Prostate gland (tissue), 2 donors: ENCODE results near the gene SLC44A5. TPM values are rescaled to one million over a fixed set of nuclear protein-coding genes. Genes with fewer than 3 reads are reported as not detected.
"Not testable (repeated sequence)": the region's sequence is repeated elsewhere in the genome, so short reads cannot be mapped to it uniquely, and the experiment has no call there.

Source experiments
- DNase-seq: peaks from one replicate; pipeline ENCODE4 v3.0.0-alpha.2; 2019; ENCODE audit warnings: low spot score
- H3K27ac ChIP-seq, 2 donors: fragments of 200-600 bp; sonication (generic); 2 replicates each; pipeline ENCODE4 v1.5.1; 2017 to 2019
- H3K27me3 ChIP-seq: fragments of 200-600 bp; sonication (generic); replicated peaks from 2 replicates; pipeline ENCODE4 v1.5.1; 2019; ENCODE audit not compliant: insufficient read depth
- H3K36me3 ChIP-seq, 2 donors: fragments of 200-600 bp; sonication (generic); 1 replicate in 1 of 2; 2 replicates in 1 of 2; pipeline versions ENCODE4 v1.5.1 to v1.8.1; 2017 to 2019
- H3K4me1 ChIP-seq: fragments of 200-600 bp; sonication (generic); replicated peaks from 2 replicates; pipeline ENCODE4 v1.5.1; 2019
- H3K4me3 ChIP-seq, 2 donors: fragments of 200-600 bp; sonication (generic); 2 replicates each; pipeline ENCODE4 v1.5.1; 2017 to 2019
- H3K9me3 ChIP-seq: fragments of 200-600 bp; sonication (generic); 2 replicates; pipeline ENCODE4 v1.5.1; 2017
- POLR2A ChIP-seq: fragments of 450-650 bp; IDR thresholded peaks from one replicate; pipeline ENCODE4 v1.6.1; 2016; ENCODE audit warnings: antibody characterized with exemption, mild to moderate bottlenecking
- POLR2AphosphoS5 ChIP-seq: sonication (generic); formaldehyde crosslinking; IDR thresholded peaks from one replicate; pipeline ENCODE4 v1.6.1; 2017; ENCODE audit warnings: antibody characterized with exemption
- whole genome bisulfite sequencing: methylation state at CpG from one replicate; pipeline ENCODE4 v1.1.5; 2018; 5-methylcytosine and 5-hydroxymethylcytosine counted together
- intact Hi-C: fragments of 100-400 bp; cut with DNase I; formaldehyde crosslinking; loops from one replicate; pipeline ENCODE4 v1.14.2; 2022
- total RNA-seq, 2 donors: library from RNA; depleted of rRNA; stranded (reverse); fragments of >200 nt; gene quantifications; one replicate each; pipeline ENCODE4 v1.1.0, GENCODE V29; 2016
- TF ChIP-seq, protein P1 (sequence below), 4 experiments: fragments of 200-600 bp in 2 of 4; fragments of 450-650 bp in 2 of 4; sonication (generic) in 2 of 4; IDR thresholded peaks; 1 replicate in 3 of 4; 2 replicates in 1 of 4; pipeline ENCODE4 v1.5.1; 2016 to 2019; ENCODE audit warnings: antibody characterized with exemption in 4 of 4, mild to moderate bottlenecking in 2 of 4, moderate library complexity in 2 of 4

The SLC44A5 gene
- total RNA-seq, 2 donors from 2014 or later = 0.57 to 3.3 TPM

DNA sequence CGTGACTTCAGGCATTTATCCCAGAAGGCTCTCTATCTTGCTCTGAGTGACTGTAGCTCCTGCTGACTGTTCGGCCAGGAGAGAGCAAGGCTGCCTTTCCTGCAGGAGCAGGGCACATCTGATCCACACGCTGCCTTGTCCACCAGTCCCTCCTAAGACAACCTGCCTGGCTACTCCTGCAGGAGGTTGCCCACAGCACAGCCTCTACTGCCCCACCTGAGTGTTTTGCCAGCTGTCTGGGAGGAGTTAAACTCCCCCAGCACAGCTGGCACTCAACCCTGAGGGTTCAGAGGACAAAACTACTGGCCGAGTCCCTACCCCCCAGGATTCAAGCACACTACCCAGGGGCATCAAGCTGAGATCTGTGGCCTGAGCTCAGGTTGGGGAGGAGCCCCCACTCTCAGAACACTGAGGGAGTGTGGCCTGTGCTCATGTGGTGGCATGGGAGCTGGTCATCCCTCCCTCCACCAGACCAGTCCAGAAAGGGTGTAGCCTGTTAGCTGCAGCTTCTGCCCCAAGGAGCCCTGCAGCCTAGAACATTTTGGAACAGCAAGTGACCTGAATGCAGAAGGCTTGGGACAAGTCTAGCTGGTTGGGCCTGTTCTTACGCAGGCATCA lies 237.3 kb downstream of the SLC44A5 start:
- DNase-seq = no peak
- Histone ChIP-seq H3K36me3 (no peaks in the 10 kb centered on the region), H3K27me3 (no peaks in the 10 kb centered on the region), H3K4me3 (no peak overlapping the region), H3K27ac (no peak overlapping the region), H3K4me1 (no peaks in the 10 kb centered on the region), H3K9me3 (no peaks in the 10 kb centered on the region)
- WGBS = 65% methylated on average over 5 of the region's 5 CpGs
- TF ChIP-seq POLR2AphosphoS5 = no peak
- TF ChIP-seq, protein P1, sequence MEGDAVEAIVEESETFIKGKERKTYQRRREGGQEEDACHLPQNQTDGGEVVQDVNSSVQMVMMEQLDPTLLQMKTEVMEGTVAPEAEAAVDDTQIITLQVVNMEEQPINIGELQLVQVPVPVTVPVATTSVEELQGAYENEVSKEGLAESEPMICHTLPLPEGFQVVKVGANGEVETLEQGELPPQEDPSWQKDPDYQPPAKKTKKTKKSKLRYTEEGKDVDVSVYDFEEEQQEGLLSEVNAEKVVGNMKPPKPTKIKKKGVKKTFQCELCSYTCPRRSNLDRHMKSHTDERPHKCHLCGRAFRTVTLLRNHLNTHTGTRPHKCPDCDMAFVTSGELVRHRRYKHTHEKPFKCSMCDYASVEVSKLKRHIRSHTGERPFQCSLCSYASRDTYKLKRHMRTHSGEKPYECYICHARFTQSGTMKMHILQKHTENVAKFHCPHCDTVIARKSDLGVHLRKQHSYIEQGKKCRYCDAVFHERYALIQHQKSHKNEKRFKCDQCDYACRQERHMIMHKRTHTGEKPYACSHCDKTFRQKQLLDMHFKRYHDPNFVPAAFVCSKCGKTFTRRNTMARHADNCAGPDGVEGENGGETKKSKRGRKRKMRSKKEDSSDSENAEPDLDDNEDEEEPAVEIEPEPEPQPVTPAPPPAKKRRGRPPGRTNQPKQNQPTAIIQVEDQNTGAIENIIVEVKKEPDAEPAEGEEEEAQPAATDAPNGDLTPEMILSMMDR (IDR thresholded peaks at IDR 0.05) = no peak
- TF ChIP-seq POLR2A = no peak
- intact Hi-C loops = no loop called here

DNA sequence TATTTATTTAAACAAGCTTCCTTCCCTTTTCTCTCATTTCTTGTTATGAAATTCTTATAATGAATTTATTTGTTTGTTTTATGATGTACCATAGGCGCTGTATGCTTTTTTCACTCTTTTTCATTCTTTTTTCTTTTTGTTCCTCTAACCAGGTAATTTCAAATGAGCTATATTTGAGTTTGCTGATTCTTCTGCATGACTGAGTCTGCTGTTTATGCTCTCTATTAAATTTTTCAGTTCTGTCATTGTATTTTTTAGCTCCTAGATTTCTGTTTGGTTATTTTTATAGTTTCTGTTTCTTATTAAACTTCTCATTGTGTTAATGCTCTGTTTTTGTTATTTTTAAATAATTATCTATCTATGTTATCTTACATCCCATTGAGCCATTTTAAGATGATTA lies 244.3 kb downstream of the SLC44A5 start:
- H3K9me3 ChIP-seq = no peaks in the 10 kb centered on the region
- no peaks in the 10 kb centered on the region for H3K36me3 ChIP-seq
- 89% methylated on average over 1 of the region's 1 CpG for WGBS
- H3K27me3 ChIP-seq = no peaks in the 10 kb centered on the region
- no peak for TF ChIP-seq POLR2AphosphoS5
- TF ChIP-seq POLR2A = no peak
- TF ChIP-seq, protein P1 (IDR thresholded peaks at IDR 0.05) = no peak
- no peak for DNase-seq
- intact Hi-C loops = no loop called here
- no peaks in the 10 kb centered on the region for H3K4me1 ChIP-seq
- no peak overlapping the region for H3K4me3 ChIP-seq
- H3K27ac ChIP-seq = no peak overlapping the region

DNA sequence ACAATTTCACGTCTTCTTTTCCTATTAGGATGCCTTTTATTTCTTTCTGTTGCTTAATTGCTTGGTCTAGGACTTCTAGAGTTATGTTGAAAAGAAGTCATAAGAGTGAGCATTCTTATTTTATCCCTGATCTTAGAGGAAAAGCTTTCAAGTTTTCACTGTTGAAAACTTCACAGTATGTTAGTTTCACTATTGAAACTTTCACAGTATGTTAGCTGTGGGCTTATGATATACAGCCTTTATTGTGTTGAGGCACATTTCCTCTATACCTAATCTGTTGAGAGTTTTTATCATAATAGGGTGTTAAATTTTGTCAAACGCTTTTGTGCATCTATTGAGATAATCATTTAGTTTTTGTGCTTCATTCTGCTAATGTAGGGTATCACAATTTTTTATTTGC lies 249.7 kb downstream of the SLC44A5 start:
- 65% methylated on average over 2 of the region's 2 CpGs for WGBS
- TF ChIP-seq POLR2A (no peak), POLR2AphosphoS5 (no peak)
- TF ChIP-seq, protein P1 (IDR thresholded peaks at IDR 0.05) = no peak

DNA sequence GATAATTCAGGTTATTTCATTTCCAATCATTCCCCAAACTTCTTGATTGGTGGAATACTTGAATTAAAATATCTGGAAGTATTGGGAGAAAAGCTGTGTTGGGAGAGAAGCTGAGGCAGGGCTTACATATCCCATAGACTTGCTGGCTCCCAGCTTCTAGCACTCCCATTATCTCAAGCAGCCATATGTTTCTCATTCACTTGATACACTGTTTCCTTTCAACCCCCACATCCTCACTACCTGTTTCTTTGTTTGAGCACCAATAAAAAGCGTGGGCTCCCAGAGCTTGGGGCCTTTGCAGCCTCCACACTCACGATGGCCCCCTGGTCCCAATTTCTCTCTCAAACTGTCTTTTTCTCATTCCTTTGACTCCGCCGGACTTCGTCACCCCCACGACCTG lies 256.6 kb downstream of the SLC44A5 start:
- H3K9me3 ChIP-seq, H3K4me3 ChIP-seq, H3K4me1 ChIP-seq, H3K27me3 ChIP-seq, H3K27ac ChIP-seq, intact Hi-C loops, H3K36me3 ChIP-seq, DNase-seq: not testable (repeated sequence)
- WGBS = 72% methylated on average over 6 of the region's 6 CpGs

More for the DNA sequence above, 249.7 kb downstream of the SLC44A5 start:
- intact Hi-C loops = no loop called here
- no peak overlapping the region for H3K27ac ChIP-seq
- no peak overlapping the region for H3K4me3 ChIP-seq
- no peaks in the 10 kb centered on the region for H3K27me3 ChIP-seq
- no peaks in the 10 kb centered on the region for H3K9me3 ChIP-seq
- H3K36me3 ChIP-seq = no peaks in the 10 kb centered on the region
- no peak for DNase-seq
- H3K4me1 ChIP-seq = no peaks in the 10 kb centered on the region

DNA sequence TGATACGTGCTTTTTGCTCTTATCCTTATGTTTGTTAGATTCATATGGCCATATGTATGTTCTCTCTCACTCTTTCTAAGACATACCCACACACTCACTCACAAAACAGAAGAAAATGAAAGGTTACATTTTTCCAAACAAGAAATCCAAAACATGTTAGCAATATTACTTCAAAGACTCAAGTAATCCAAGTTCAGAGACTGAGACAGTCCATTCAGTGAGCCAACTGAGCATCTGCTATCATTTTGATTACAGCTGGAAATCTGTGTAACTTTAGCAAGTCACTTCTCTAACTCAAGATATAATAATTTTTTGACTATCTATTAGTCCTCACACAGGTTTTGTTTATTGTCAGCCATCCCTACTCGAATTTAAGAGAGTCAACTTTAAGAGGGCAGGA lies 257.9 kb downstream of the SLC44A5 start:
- WGBS = 46% methylated on average over 2 of the region's 2 CpGs
- no peak overlapping the region for H3K27ac ChIP-seq
- no peak overlapping the region for H3K4me3 ChIP-seq
- intact Hi-C loops = no loop called here
- DNase-seq = no peak
- no peaks in the 10 kb centered on the region for H3K4me1 ChIP-seq
- H3K27me3 ChIP-seq = no peaks in the 10 kb centered on the region
- no peaks in the 10 kb centered on the region for H3K9me3 ChIP-seq
- TF ChIP-seq POLR2A = no peak
- TF ChIP-seq POLR2AphosphoS5 = no peak
- TF ChIP-seq, protein P1 (IDR thresholded peaks at IDR 0.05) = no peak
- H3K36me3 ChIP-seq = no peaks in the 10 kb centered on the region
